Esophagus muscularis mucosa (tissue), 4 donors: Measurements from ENCODE around the gene MACROD2. TPM values are rescaled to one million over a fixed set of nuclear protein-coding genes. Genes with fewer than 3 reads are reported as not detected.

Source experiments
- DNase-seq: peaks from one replicate; pipeline ENCODE4 v3.0.0-alpha.2; 2017; ENCODE audit errors: extremely low spot score
- H3K27ac ChIP-seq, 4 donors: fragments of 200-600 bp; sonication (generic); replicated peaks in 1 of 4; 1 replicate in 3 of 4; 2 replicates in 1 of 4; pipeline ENCODE4 v1.5.1; 2016 to 2019; ENCODE audit warnings: mild to moderate bottlenecking in 1 of 4
- H3K27me3 ChIP-seq, 4 donors: fragments of 200-600 bp; sonication (generic); one replicate each; pipeline versions ENCODE4 v1.5.1 to v1.6.0; 2016 to 2019
- H3K36me3 ChIP-seq, 4 donors: fragments of 200-600 bp; sonication (generic); one replicate each; pipeline ENCODE4 v1.5.1; 2016 to 2019
- H3K4me1 ChIP-seq, 4 donors: fragments of 200-600 bp; sonication (generic); one replicate each; pipeline ENCODE4 v1.5.1; 2016 to 2019
- H3K4me3 ChIP-seq, 4 donors: fragments of 200-600 bp; sonication (generic); 1 replicate in 2 of 4; 2 replicates in 2 of 4; pipeline ENCODE4 v1.5.1; 2016 to 2019; ENCODE audit warnings: mild to moderate bottlenecking in 4 of 4, moderate library complexity in 1 of 4
- H3K9me3 ChIP-seq, 4 donors: fragments of 200-600 bp; sonication (generic); 1 replicate in 3 of 4; 2 replicates in 1 of 4; pipeline ENCODE4 v1.5.1; 2016 to 2019
- CTCF ChIP-seq, 3 experiments: fragments of 200-600 bp in 2 of 3; fragments of 450-650 bp in 1 of 3; sonication (generic) in 2 of 3; IDR thresholded peaks; one replicate each; pipeline ENCODE4 v1.5.1; 2017 to 2019; ENCODE audit warnings: antibody characterized with exemption in 3 of 3, mild to moderate bottlenecking in 2 of 3, moderate library complexity in 1 of 3
- EP300 ChIP-seq: sonication (generic); formaldehyde crosslinking; IDR thresholded peaks from one replicate; pipeline ENCODE4 v1.6.1; 2017; ENCODE audit warnings: antibody characterized with exemption
- POLR2A ChIP-seq: fragments of 450-650 bp; IDR thresholded peaks from one replicate; pipeline ENCODE4 v1.6.1; 2017; ENCODE audit warnings: antibody characterized with exemption, moderate library complexity, mild to moderate bottlenecking, low read depth
- POLR2AphosphoS5 ChIP-seq, 2 donors: sonication (generic); formaldehyde crosslinking; IDR thresholded peaks; one replicate each; pipeline ENCODE4 v1.6.1; 2017; ENCODE audit warnings: antibody characterized with exemption in 2 of 2
- WGBS: methylation state at CpG from one replicate; pipeline ENCODE4 v1.1.5; 2018; 5-methylcytosine and 5-hydroxymethylcytosine counted together
- intact Hi-C: fragments of 100-400 bp; cut with DNase I; formaldehyde crosslinking; loops from one replicate; pipeline ENCODE4 v1.15.1; 2023
- total RNA-seq, 4 donors: library from RNA; depleted of rRNA; stranded (reverse); fragments of >200 nt; gene quantifications; one replicate each; pipeline versions ENCODE4 v1.1.0 to v1.2.1, GENCODE V29; 2016

The MACROD2 gene
- total RNA-seq, 4 donors from 2014 or later = 1.4 to 3.6 (median 2.6) TPM

DNA sequence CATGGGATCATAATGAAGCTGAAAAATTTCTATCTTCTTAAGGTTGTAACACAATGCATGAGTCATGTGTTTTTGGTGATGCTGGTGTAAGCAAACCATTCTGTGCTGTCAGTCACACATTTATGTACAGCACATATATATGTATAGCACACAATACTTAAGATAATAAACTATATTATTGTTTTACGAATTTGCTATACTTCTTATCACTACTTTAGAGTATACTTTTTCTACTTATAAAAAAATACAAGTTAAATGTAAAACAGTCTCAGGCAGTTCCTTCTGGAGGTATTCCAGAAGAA lies 1262.2 kb downstream of the MACROD2 start:
- H3K4me1 ChIP-seq = no peaks in the 10 kb centered on the region
- no peaks in the 10 kb centered on the region for H3K36me3 ChIP-seq
- 81% methylated on average over 1 of the region's 1 CpG for WGBS
- no peaks in the 10 kb centered on the region for H3K27me3 ChIP-seq
- no peak for DNase-seq
- H3K27ac ChIP-seq = no peak overlapping the region
- H3K4me3 ChIP-seq = no peak overlapping the region
- TF ChIP-seq EP300 (no peak), CTCF (IDR thresholded peaks at IDR 0.05) (no peak), POLR2A (no peak), POLR2AphosphoS5 (IDR thresholded peaks at IDR 0.05) (no peak)
- intact Hi-C loops = no loop called here
- no peaks in the 10 kb centered on the region for H3K9me3 ChIP-seq

DNA sequence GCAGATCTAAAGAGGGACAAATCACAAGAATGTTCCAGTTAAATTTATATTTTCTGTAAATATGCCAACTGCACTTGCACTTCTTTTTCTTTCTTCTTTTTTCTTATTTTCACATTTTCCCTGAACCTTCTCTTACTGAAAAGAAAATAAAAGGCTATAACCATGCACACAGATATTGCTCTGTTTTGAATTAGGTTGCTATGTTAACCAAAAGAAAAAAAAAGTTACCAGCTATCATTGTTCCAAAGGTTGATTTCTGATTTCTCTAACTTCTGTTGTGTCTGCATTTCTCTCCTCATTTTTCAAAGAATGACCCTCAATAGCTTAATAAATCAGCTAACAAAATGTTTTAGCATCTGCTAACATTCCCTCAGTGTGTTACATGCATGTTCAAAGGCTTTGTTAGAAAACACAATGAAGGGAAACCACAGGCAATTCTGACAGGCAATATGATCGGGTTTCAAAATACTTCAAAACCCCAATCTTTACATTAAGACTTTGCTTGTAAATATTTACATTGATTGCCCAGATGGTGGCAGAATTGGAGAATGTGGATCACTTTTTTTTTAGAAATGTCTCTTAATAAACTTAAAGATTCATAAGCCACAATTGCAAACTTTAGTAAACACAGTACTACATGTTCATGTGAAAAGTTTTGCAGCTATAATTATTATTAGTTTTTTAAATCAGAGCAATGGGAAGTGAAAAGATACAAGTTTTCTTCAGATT lies 1270.4 kb downstream of the MACROD2 start:
- TF ChIP-seq POLR2AphosphoS5 (IDR thresholded peaks at IDR 0.05) (no peak), EP300 (no peak), CTCF (IDR thresholded peaks at IDR 0.05) (no peak), POLR2A (no peak)
- intact Hi-C loops = no loop called here
- no peaks in the 10 kb centered on the region for H3K4me1 ChIP-seq
- no peaks in the 10 kb centered on the region for H3K36me3 ChIP-seq
- H3K27ac ChIP-seq = no peak overlapping the region
- no peaks in the 10 kb centered on the region for H3K27me3 ChIP-seq
- no peak overlapping the region for H3K4me3 ChIP-seq
- H3K9me3 ChIP-seq = no peaks in the 10 kb centered on the region
- no peak for DNase-seq
- WGBS = 70% methylated on average over 1 of the region's 1 CpG

- Histone ChIP-seq H3K4me1 (no peaks in the 10 kb centered on the region), H3K27me3 (no peaks in the 10 kb centered on the region)
- intact Hi-C loops = no loop called here
These were observed 1272.6 kb downstream of the MACROD2 start for GRCh38 chr20:15267935-15268334.

GRCh38 chr20:15278041-15278440 lies 1282.7 kb downstream of the MACROD2 start:
- H3K27ac ChIP-seq = no peak overlapping the region
- intact Hi-C loops = no loop called here
- DNase-seq = no peak
- no peaks in the 10 kb centered on the region for H3K36me3 ChIP-seq
- H3K27me3 ChIP-seq = no peaks in the 10 kb centered on the region
- H3K4me1 ChIP-seq = no peaks in the 10 kb centered on the region
- H3K4me3 ChIP-seq = no peak overlapping the region
- peaks cover 0 to 12% (median 2%) of the 10 kb centered on the region in 4 donors for H3K9me3 ChIP-seq
- TF ChIP-seq CTCF (IDR thresholded peaks at IDR 0.05) (no peak), POLR2A (no peak), POLR2AphosphoS5 (IDR thresholded peaks at IDR 0.05) (no peak), EP300 (no peak)

More at GRCh38 chr20:15267935-15268334, 1272.6 kb downstream of the MACROD2 start:
- no peak for TF ChIP-seq CTCF (IDR thresholded peaks at IDR 0.05)
- no peak for TF ChIP-seq POLR2AphosphoS5 (IDR thresholded peaks at IDR 0.05)
- TF ChIP-seq POLR2A = no peak
- TF ChIP-seq EP300 = no peak
- H3K9me3 ChIP-seq = no peaks in the 10 kb centered on the region
- no peak overlapping the region for H3K4me3 ChIP-seq
- no peak for DNase-seq
- 85% methylated on average over 1 of the region's 1 CpG for WGBS
- no peak overlapping the region for H3K27ac ChIP-seq
- H3K36me3 ChIP-seq = no peaks in the 10 kb centered on the region

DNA sequence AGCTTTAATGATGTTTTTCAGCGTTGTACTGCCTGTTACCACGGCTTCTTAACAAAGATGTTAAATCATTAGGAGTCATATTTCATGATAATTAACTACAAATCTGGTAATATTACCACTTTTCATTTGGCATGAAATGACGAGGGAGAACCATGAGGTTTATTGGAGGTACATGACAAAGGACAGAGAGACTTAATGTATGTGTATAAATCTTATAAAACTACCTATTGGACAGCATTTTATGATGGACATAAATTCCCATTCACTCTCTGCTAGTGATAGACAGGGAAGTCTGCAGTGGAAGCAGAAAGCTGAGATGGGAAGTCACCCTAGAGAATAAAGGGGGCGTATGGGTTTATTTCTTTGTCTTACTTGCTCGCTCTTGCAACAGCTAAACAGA lies 1292.0 kb downstream of the MACROD2 start:
- H3K27me3 ChIP-seq = no peaks in the 10 kb centered on the region
- intact Hi-C loops = no loop called here
- H3K4me1 ChIP-seq = no peaks in the 10 kb centered on the region
- no peak overlapping the region for H3K4me3 ChIP-seq
- no peaks in the 10 kb centered on the region for H3K36me3 ChIP-seq
- no peak for TF ChIP-seq POLR2A
- TF ChIP-seq EP300 = no peak
- TF ChIP-seq POLR2AphosphoS5 (IDR thresholded peaks at IDR 0.05) = no peak
- TF ChIP-seq CTCF (IDR thresholded peaks at IDR 0.05) = no peak
- H3K27ac ChIP-seq = no peak overlapping the region
- H3K9me3 ChIP-seq = peaks cover 0 to 1% (median 0%) of the 10 kb centered on the region in 4 donors
- 88% methylated on average over 5 of the region's 5 CpGs for WGBS
- DNase-seq = no peak
